GM12878 (cell line): Measurements from ENCODE around the gene SGMS1.

Source experiments
- CTCF ChIP-seq, 3 experiments: IDR thresholded peaks in 2 of 3; conservative IDR thresholded peaks in 1 of 3; 2 replicates each; pipeline ENCODE4 v1.5.1; 2011; ENCODE audit warnings: low read depth in 3 of 3, low read length in 3 of 3, mild to moderate bottlenecking in 3 of 3, control low read depth in 2 of 3, moderate library complexity in 2 of 3, inconsistent platforms in 1 of 3, mixed read lengths in 1 of 3; ENCODE audit not compliant: control insufficient read depth in 2 of 3, insufficient read depth in 1 of 3; ENCODE audit errors: extremely low read depth in 1 of 3
- MXI1 ChIP-seq: fragments of 150-350 bp; IDR thresholded peaks from 2 replicates; pipeline ENCODE4 v1.6.1; 2011; ENCODE audit warnings: low read depth, mild to moderate bottlenecking, inconsistent platforms, low read length, improper control_type of control experiment
- TAF1 ChIP-seq: IDR thresholded peaks from 2 replicates; pipeline ENCODE4 v1.6.1; 2011; ENCODE audit warnings: mild to moderate bottlenecking, low read depth, low read length, borderline replicate concordance

GRCh38 chr10:50322077-50322476, 301.7 kb downstream of the SGMS1 start:
- no peak for TF ChIP-seq CTCF (IDR thresholded peaks at IDR 0.05 in 2 of 3, conservative IDR thresholded peaks at IDR 0.05 in 1 of 3; ENCODE audit: control insufficient read depth in 2 of 3, extremely low read depth in 1 of 3, insufficient read depth in 1 of 3, low read depth in 3 of 3, low read length in 3 of 3)
- TF ChIP-seq MXI1 = no peak
- no peak for TF ChIP-seq TAF1
